K562 (cell line): ENCODE results near the gene NXNL2. TPM values are rescaled to one million over a fixed set of nuclear protein-coding genes. Genes with fewer than 3 reads are reported as not detected.

Experiments used
- ATAC-seq: fragments of 200-7000 bp; cut with Tn5 transposase; 3 replicates; pipeline ENCODE4 v1.9.1; 2020; ENCODE audit warnings: moderate library complexity
- BruUV-seq: library from RNA; stranded (reverse); fragments of 400-500 nt; replicated peaks from 2 replicates; lab custom pipeline; 2021; lab: Mats Ljungman, UMichigan
- CTCF ChIA-PET: fragments of 300-600 bp; formaldehyde crosslinking; extraction: SDS; loops from one replicate; lab custom pipeline; 2021; ENCODE audit warnings: low intra/inter-chr PET ratio; lab: Yijun Ruan, JAX
- POLR2A ChIA-PET: fragments of 300-600, 350-650 bp; sonication (Branson Sonifier 250); formaldehyde crosslinking; extraction: SDS; loops from one replicate; lab custom pipeline; 2021; ENCODE audit warnings: antibody characterized with exemption, inconsistent platforms; lab: Yijun Ruan, JAX
- DNase-seq, 4 experiments: peaks; one replicate each; pipeline versions ENCODE4 v3.0.0 to v3.0.0-alpha.2; 2011 to 2018; ENCODE audit warnings: low spot score in 3 of 4, mixed read lengths in 3 of 4; ENCODE audit errors: extremely low read depth in 1 of 4
- FAIRE-seq: peaks from 2 replicates; lab custom pipeline; 2011; peaks lifted over from hg19 to GRCh38; lab: Jason Lieb, UNC
- H2AFZ ChIP-seq: 2 replicates; pipeline ENCODE4 v1.6.0; 2011; ENCODE audit warnings: low read depth, low read length, control low read depth, inconsistent platforms
- H3K27ac ChIP-seq: fragments of 200-600 bp; 3 replicates; pipeline ENCODE4 v1.8.0; 2011; ENCODE audit warnings: low read depth, mild to moderate bottlenecking, control low read depth, inconsistent platforms, low read length, moderate library complexity, mixed read lengths; ENCODE audit errors: extremely low read depth
- H3K27me3 ChIP-seq, 2 experiments: fragments of 300-600 bp in 1 of 2; 2 replicates in 1 of 2; 3 replicates in 1 of 2; pipeline versions ENCODE4 v1.6.0 to v1.8.0; 2011; ENCODE audit warnings: inconsistent platforms in 2 of 2, low read length in 2 of 2, mild to moderate bottlenecking in 1 of 2, mixed read lengths in 1 of 2, moderate library complexity in 1 of 2; ENCODE audit not compliant: control insufficient read depth in 2 of 2, insufficient read depth in 2 of 2
- H3K36me3 ChIP-seq: fragments of 300-600 bp; 3 replicates; pipeline ENCODE4 v1.8.0; 2011; ENCODE audit warnings: mild to moderate bottlenecking, low read length, inconsistent platforms; ENCODE audit not compliant: control insufficient read depth, insufficient read depth
- H3K4me1 ChIP-seq, 2 experiments: fragments of 200-600 bp in 1 of 2; replicated peaks in 1 of 2; 2 replicates in 1 of 2; 3 replicates in 1 of 2; pipeline versions ENCODE4 v1.5.1 to v1.8.0; 2011; ENCODE audit warnings: inconsistent platforms in 2 of 2, low read length in 2 of 2, mild to moderate bottlenecking in 1 of 2, mixed read lengths in 1 of 2, moderate library complexity in 1 of 2; ENCODE audit not compliant: control insufficient read depth in 2 of 2, insufficient read depth in 2 of 2
- H3K4me2 ChIP-seq: 2 replicates; pipeline ENCODE4 v1.6.1; 2011; ENCODE audit warnings: low read length, control low read depth, inconsistent platforms, mixed read lengths; ENCODE audit not compliant: insufficient read depth
- H3K4me3 ChIP-seq: fragments of 200-600 bp; sonication (generic), shearing (Covaris generic); 2 replicates; pipeline ENCODE4 v1.5.1; 2016; ENCODE audit warnings: control low read depth, inconsistent platforms
- H3K79me2 ChIP-seq: fragments of 200-600 bp; 3 replicates; pipeline ENCODE4 v1.8.0; 2011; ENCODE audit warnings: low read length, inconsistent platforms; ENCODE audit not compliant: control insufficient read depth, insufficient read depth
- H3K9ac ChIP-seq, 2 experiments: 2 replicates each; pipeline versions ENCODE4 v1.6.0 to v1.6.1; 2011; ENCODE audit warnings: low read depth in 2 of 2, low read length in 2 of 2, control low read depth in 1 of 2, inconsistent platforms in 1 of 2, mild to moderate bottlenecking in 1 of 2, mixed read lengths in 1 of 2; ENCODE audit not compliant: insufficient read depth in 1 of 2
- H3K9me1 ChIP-seq: one replicate; pipeline ENCODE4 v1.6.0; 2011; ENCODE audit warnings: inconsistent platforms, mild to moderate bottlenecking, low read length, moderate library complexity; ENCODE audit not compliant: control insufficient read depth, insufficient read depth
- H3K9me3 ChIP-seq: replicated peaks from 2 replicates; pipeline ENCODE4 v1.5.1; 2011; ENCODE audit warnings: low read depth, low read length, inconsistent platforms; ENCODE audit not compliant: control insufficient read depth, insufficient read depth
- H4K20me1 ChIP-seq: replicated peaks from 2 replicates; pipeline ENCODE4 v1.6.1; 2011; ENCODE audit warnings: low read length, inconsistent platforms, mixed read lengths; ENCODE audit not compliant: control insufficient read depth, insufficient read depth
- ARID3A ChIP-seq: IDR thresholded peaks from 2 replicates; pipeline ENCODE4 v1.6.1; 2012; ENCODE audit warnings: low read depth, low read length, improper control_type of control experiment, borderline replicate concordance
- BCLAF1 ChIP-seq, 2 experiments: fragments of 450-650 bp in 1 of 2; IDR thresholded peaks; 2 replicates each; pipeline ENCODE4 v1.6.1; 2011 to 2017; ENCODE audit warnings: low read depth in 2 of 2, antibody characterized with exemption in 1 of 2, borderline replicate concordance in 1 of 2, low read length in 1 of 2, mild to moderate bottlenecking in 1 of 2, mixed read lengths in 1 of 2; ENCODE audit not compliant: control insufficient read depth in 1 of 2
- BRF1 ChIP-seq: IDR thresholded peaks from 3 replicates; pipeline ENCODE4 v1.6.1; 2011; ENCODE audit warnings: borderline replicate concordance, mild to moderate bottlenecking; ENCODE audit not compliant: insufficient read length; ENCODE audit errors: extremely low read depth
- CTCF ChIP-seq, 3 experiments: IDR thresholded peaks in 2 of 3; conservative IDR thresholded peaks in 1 of 3; 2 replicates each; pipeline ENCODE4 v1.5.1; 2011 to 2012; ENCODE audit warnings: low read length in 3 of 3, mild to moderate bottlenecking in 3 of 3, control low read depth in 2 of 3, improper control_type of control experiment in 1 of 3, inconsistent platforms in 1 of 3, low read depth in 1 of 3, mixed read lengths in 1 of 3, moderate library complexity in 1 of 3; ENCODE audit not compliant: insufficient read depth in 2 of 3
- HNRNPUL1 ChIP-seq: fragments of 200-400 bp; formaldehyde crosslinking; IDR thresholded peaks from 2 replicates; pipeline ENCODE4 v1.6.1; 2017; ENCODE audit warnings: low read length
- SMC3 ChIP-seq: conservative IDR thresholded peaks from 2 replicates; pipeline ENCODE4 v1.6.1; 2011; ENCODE audit warnings: low read depth, low read length, improper control_type of control experiment; ENCODE audit not compliant: insufficient read depth
- WGBS: fragments of 100-300 bp; shearing (Covaris generic); methylation state at CpG from one replicate; pipeline ENCODE4 v1.1.6; 2016; ENCODE audit warnings: low coverage, mixed read lengths; ENCODE audit not compliant: insufficient coverage; ENCODE audit errors: missing lambda C conversion rate; 5-methylcytosine and 5-hydroxymethylcytosine counted together
- in situ Hi-C: fragments of 300-500 bp; cut with MboI; formaldehyde crosslinking; loops from 4 replicates; pipeline ENCODE4 v1.15.0; 2018; ENCODE audit warnings: inconsistent platforms, mixed read lengths
- intact Hi-C: fragments of 100-400 bp; cut with micrococcal nuclease; formaldehyde crosslinking; loops from 2 replicates; pipeline ENCODE4 v1.14.2; 2022
- polyA plus RNA-seq, 8 experiments: library from polyadenylated mRNA; depleted of rRNA in 4 of 8; stranded (reverse) in 5 of 8; unstranded in 3 of 8; fragments of >200 nt; fragmentation: Nextera tagmentation in 2 of 8; fragmentation: Illumina TruSeq in 1 of 8; extraction: Ambion mirVana in 2 of 8; extraction: Trizol in 1 of 8; gene quantifications; 2 replicates each; pipeline versions ENCODE4 v1.2.1 to v1.2.3, GENCODE V29; 2011 to 2014; ENCODE audit warnings: inconsistent platforms in 1 of 8, missing spikeins in 1 of 8
- total RNA-seq, 7 experiments: library from RNA; depleted of rRNA in 6 of 7; stranded (reverse); fragments of >200 nt in 6 of 7; fragmentation: Illumina TruSeq in 2 of 7; extraction: Trizol in 2 of 7; gene quantifications; 2 replicates each; pipeline versions ENCODE4 v1.2.1 to v1.2.3, GENCODE V29; 2011 to 2021; ENCODE audit warnings: low replicate concordance in 1 of 7

NXNL2 gene
- total and polyA plus RNA-seq, 9 of the 15 experiments (the other 6 are each of a cell fraction or from before 2014, with no cell fraction given) = 0.15 to 0.19 TPM; not detected in 7

GRCh38 chr9:88578121-88579049 lies 43.4 kb downstream of the NXNL2 start:
- peaks cover 0 to 23% of the 10 kb centered on the region in 2 experiments; a peak in 4 of 5 replicates for H3K27me3 ChIP-seq
- POLR2A ChIA-PET = interaction anchor here (0.6 kb wide), 1 partner anchor 547 kb away, joined by 3 read pairs; no protein-coding TSS in a partner anchor
- H3K4me2 ChIP-seq = no peak overlapping the region
- CTCF ChIA-PET = interaction anchor here (0.6 to 1.5 kb wide), 4 partner anchors 405 to 628 kb away, joined by 3 to 6 read pairs (median 4); no protein-coding TSS in a partner anchor
- intact Hi-C loops = loop anchor here (5.0 kb wide), 3 partner anchors 266 to 626 kb away; no protein-coding TSS in a partner anchor
- FAIRE-seq (peak; percentile 19), ATAC-seq (peak; percentile 94), DNase-seq (peak; percentile 67 to 79 (median 76))
- no peaks in the 10 kb centered on the region for H3K9me1 ChIP-seq
- no peaks in the 10 kb centered on the region for H4K20me1 ChIP-seq
- H3K36me3 ChIP-seq = no peaks in the 10 kb centered on the region
- H3K4me1 ChIP-seq = peaks cover 0 to 7% of the 10 kb centered on the region in 2 experiments; a peak in 1 of 5 replicates
- in situ Hi-C loops = no loop called here
- no peaks in the 10 kb centered on the region for H3K79me2 ChIP-seq
- no peak overlapping the region for H2AFZ ChIP-seq
- no peak overlapping the region for H3K4me3 ChIP-seq
- H3K9me3 ChIP-seq = no peaks in the 10 kb centered on the region
- no peak overlapping the region for H3K27ac ChIP-seq
- WGBS = 13% methylated on average over 14 of the region's 28 CpGs
- no TSS peak for BruUV-seq
- H3K9ac ChIP-seq = no peak overlapping the region; a peak in 1 of 4 replicates
- peak; percentile 69 for TF ChIP-seq SMC3
- peak; percentile 70 to 95 (median 86) for TF ChIP-seq CTCF (IDR thresholded peaks at IDR 0.05 in 2 of 3, conservative IDR thresholded peaks at IDR 0.05 in 1 of 3; ENCODE audit: insufficient read depth in 2 of 3, low read depth in 1 of 3, low read length in 3 of 3)
- TF ChIP-seq BRF1 = no peak
- TF ChIP-seq HNRNPUL1 = no peak
- TF ChIP-seq BCLAF1 (IDR thresholded peaks at IDR 0.05; ENCODE audit: borderline replicate concordance in 1 of 2, control insufficient read depth in 1 of 2, low read depth in 2 of 2, low read length in 1 of 2) = no peak
- TF ChIP-seq ARID3A = no peak
